SK-N-SH treated with all-trans-retinoic acid at 6 μM for 48 hours (cell line): ENCODE results near the gene CRISP3.

Experiments
- ATAC-seq: fragments of 200-7000 bp; cut with Tn5 transposase; 3 replicates; pipeline ENCODE4 v1.9.1; 2020; ENCODE audit warnings: mild to moderate bottlenecking, moderate library complexity
- ARNTL ChIP-seq: fragments of 450-650 bp; formaldehyde crosslinking; IDR thresholded peaks from 2 replicates; pipeline ENCODE4 v1.5.0; 2020; ENCODE audit warnings: low read depth, mild to moderate bottlenecking, moderate library complexity, borderline replicate concordance
- CREB5 ChIP-seq: fragments of 250-450 bp; sonication (Bioruptor Pico); IDR thresholded peaks from 2 replicates; pipeline ENCODE4 v1.5.1; 2020; ENCODE audit warnings: low read depth, mild to moderate bottlenecking, moderate library complexity
- CSDC2 ChIP-seq: fragments of 250-450 bp; sonication (Bioruptor Pico); IDR thresholded peaks from 2 replicates; pipeline ENCODE4 v1.5.0; 2020; ENCODE audit warnings: mild to moderate bottlenecking, moderate library complexity
- ESRRG ChIP-seq: fragments of 250-450 bp; sonication (Bioruptor Pico); IDR thresholded peaks from 2 replicates; pipeline ENCODE4 v1.6.1; 2021; ENCODE audit warnings: mild to moderate bottlenecking
- GLIS3 ChIP-seq: fragments of 250-450 bp; sonication (Bioruptor Pico); IDR thresholded peaks from 2 replicates; pipeline ENCODE4 v1.5.0; 2020; ENCODE audit warnings: mild to moderate bottlenecking, moderate library complexity
- ISL1 ChIP-seq: fragments of 250-450 bp; sonication (Bioruptor Pico); IDR thresholded peaks from 2 replicates; pipeline ENCODE4 v2.1.2; 2022; ENCODE audit warnings: mild to moderate bottlenecking, moderate library complexity
- OSR1 ChIP-seq: fragments of 250-450 bp; sonication (Bioruptor Pico); IDR thresholded peaks from 2 replicates; pipeline ENCODE4 v1.8.0; 2022; ENCODE audit warnings: moderate library complexity, mild to moderate bottlenecking, inconsistent platforms
- PATZ1 ChIP-seq: fragments of 250-450 bp; sonication (Bioruptor Pico); IDR thresholded peaks from 2 replicates; pipeline ENCODE4 v1.8.0; 2020; ENCODE audit warnings: mild to moderate bottlenecking, moderate library complexity, borderline replicate concordance
- PPARA ChIP-seq: fragments of 250-450 bp; sonication (Bioruptor Pico); IDR thresholded peaks from 2 replicates; pipeline ENCODE4 v1.5.0; 2020; ENCODE audit warnings: mild to moderate bottlenecking, borderline replicate concordance
- RARB ChIP-seq: fragments of 250-450 bp; sonication (Bioruptor Pico); IDR thresholded peaks from 2 replicates; pipeline ENCODE4 v1.8.0; 2021; ENCODE audit warnings: mild to moderate bottlenecking, moderate library complexity
- SNAI2 ChIP-seq: fragments of 250-450 bp; sonication (Bioruptor Pico); IDR thresholded peaks from 2 replicates; pipeline ENCODE4 v1.5.0; 2020; ENCODE audit warnings: mild to moderate bottlenecking, moderate library complexity
- TCF4 ChIP-seq: fragments of 250-450 bp; sonication (Bioruptor Pico); IDR thresholded peaks from 2 replicates; pipeline ENCODE4 v1.8.0; 2021; ENCODE audit warnings: mild to moderate bottlenecking, moderate library complexity, borderline replicate concordance
- TOX ChIP-seq: fragments of 250-450 bp; sonication (Bioruptor Pico); IDR thresholded peaks from 2 replicates; pipeline ENCODE4 v1.8.0; 2021; ENCODE audit warnings: mild to moderate bottlenecking, moderate library complexity, borderline replicate concordance
- TSHZ2 ChIP-seq: fragments of 250-450 bp; sonication (Bioruptor Pico); IDR thresholded peaks from 2 replicates; pipeline ENCODE4 v1.5.0; 2020; ENCODE audit warnings: mild to moderate bottlenecking, moderate library complexity
- ZC3H10 ChIP-seq: fragments of 250-450 bp; sonication (Bioruptor Pico); IDR thresholded peaks from 2 replicates; pipeline ENCODE4 v1.5.1; 2021; ENCODE audit warnings: mild to moderate bottlenecking, moderate library complexity
- ZFP30 ChIP-seq: fragments of 450-650 bp; formaldehyde crosslinking; IDR thresholded peaks from 2 replicates; pipeline ENCODE4 v1.5.0; 2022; ENCODE audit warnings: mild to moderate bottlenecking, moderate library complexity
- ZNF565 ChIP-seq: fragments of 450-650 bp; formaldehyde crosslinking; conservative IDR thresholded peaks from 2 replicates; pipeline ENCODE4 v1.5.0; 2020; ENCODE audit warnings: low read depth, mild to moderate bottlenecking, moderate library complexity
- ZNF70 ChIP-seq: fragments of 450-650 bp; formaldehyde crosslinking; IDR thresholded peaks from 2 replicates; pipeline ENCODE4 v1.5.0; 2020; ENCODE audit warnings: mild to moderate bottlenecking, moderate library complexity
- ZNF8 ChIP-seq: fragments of 450-650 bp; formaldehyde crosslinking; IDR thresholded peaks from 2 replicates; pipeline ENCODE4 v1.5.0; 2020; ENCODE audit warnings: mild to moderate bottlenecking, moderate library complexity
- TF ChIP-seq, protein P1 (sequence below): fragments of 250-450 bp; sonication (Bioruptor Pico); IDR thresholded peaks from 2 replicates; pipeline ENCODE4 v1.5.1; 2021; ENCODE audit warnings: mild to moderate bottlenecking, moderate library complexity
- TF ChIP-seq, protein P2 (sequence below): fragments of 250-450 bp; sonication (Bioruptor Pico); IDR thresholded peaks from 2 replicates; pipeline ENCODE4 v1.8.0; 2021; ENCODE audit warnings: low read depth, mild to moderate bottlenecking, moderate library complexity, borderline replicate concordance

Gene CRISP3

DNA sequence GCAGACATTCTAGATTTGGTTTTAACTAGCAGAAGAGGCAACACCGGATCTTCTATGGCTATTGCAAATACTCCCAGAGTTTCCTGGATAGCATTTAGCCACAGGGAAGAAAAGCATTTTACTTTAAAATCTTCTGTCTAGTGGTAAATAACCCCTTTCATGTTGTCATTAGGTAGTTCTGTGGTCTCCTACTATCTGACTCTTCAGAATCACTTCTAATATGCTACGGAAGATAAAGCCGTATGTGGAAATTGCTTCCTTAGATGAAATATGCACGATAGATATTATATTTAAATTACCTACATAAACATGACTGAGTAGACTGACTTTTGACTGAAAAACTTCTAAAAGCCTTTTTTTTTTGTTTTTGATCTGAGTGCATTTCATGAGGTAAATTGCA is 759 bp downstream of the CRISP3 start (continued):
- TF ChIP-seq CREB5 (no peak), PPARA (CRISPR knock-in tag) (no peak), PATZ1 (CRISPR knock-in tag) (no peak)

- no peak for ATAC-seq
- TF ChIP-seq RARB (CRISPR knock-in tag) (no peak), ZFP30 (CRISPR knock-in tag) (no peak), ZNF70 (CRISPR knock-in tag) (no peak), CREB5 (no peak), TSHZ2 (no peak), TOX (CRISPR knock-in tag) (no peak), ZC3H10 (CRISPR knock-in tag) (no peak), TCF4 (CRISPR knock-in tag) (no peak), SNAI2 (CRISPR knock-in tag) (no peak)
- TF ChIP-seq, protein P1, sequence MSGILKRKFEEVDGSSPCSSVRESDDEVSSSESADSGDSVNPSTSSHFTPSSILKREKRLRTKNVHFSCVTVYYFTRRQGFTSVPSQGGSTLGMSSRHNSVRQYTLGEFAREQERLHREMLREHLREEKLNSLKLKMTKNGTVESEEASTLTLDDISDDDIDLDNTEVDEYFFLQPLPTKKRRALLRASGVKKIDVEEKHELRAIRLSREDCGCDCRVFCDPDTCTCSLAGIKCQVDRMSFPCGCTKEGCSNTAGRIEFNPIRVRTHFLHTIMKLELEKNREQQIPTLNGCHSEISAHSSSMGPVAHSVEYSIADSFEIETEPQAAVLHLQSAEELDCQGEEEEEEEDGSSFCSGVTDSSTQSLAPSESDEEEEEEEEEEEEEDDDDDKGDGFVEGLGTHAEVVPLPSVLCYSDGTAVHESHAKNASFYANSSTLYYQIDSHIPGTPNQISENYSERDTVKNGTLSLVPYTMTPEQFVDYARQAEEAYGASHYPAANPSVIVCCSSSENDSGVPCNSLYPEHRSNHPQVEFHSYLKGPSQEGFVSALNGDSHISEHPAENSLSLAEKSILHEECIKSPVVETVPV (CRISPR knock-in tag): no peak
Measured at GRCh38 chr6:49739423-49739822, 4.8 kb downstream of the CRISP3 start.

GRCh38 chr6:49736017-49736508 is 8.1 kb downstream of the CRISP3 start:
- no peak for TF ChIP-seq SNAI2 (CRISPR knock-in tag)
- no peak for TF ChIP-seq ESRRG (CRISPR knock-in tag)
- no peak for TF ChIP-seq CSDC2 (CRISPR knock-in tag)
- no peak for TF ChIP-seq ZNF565 (CRISPR knock-in tag)
- TF ChIP-seq ZFP30 (CRISPR knock-in tag): no peak
- TF ChIP-seq GLIS3 (CRISPR knock-in tag): no peak
- TF ChIP-seq TCF4 (CRISPR knock-in tag): no peak
- TF ChIP-seq ARNTL (CRISPR knock-in tag): no peak
- no peak for TF ChIP-seq ISL1 (CRISPR knock-in tag)
- no peak for TF ChIP-seq ZNF70 (CRISPR knock-in tag)
- TF ChIP-seq, protein P2, sequence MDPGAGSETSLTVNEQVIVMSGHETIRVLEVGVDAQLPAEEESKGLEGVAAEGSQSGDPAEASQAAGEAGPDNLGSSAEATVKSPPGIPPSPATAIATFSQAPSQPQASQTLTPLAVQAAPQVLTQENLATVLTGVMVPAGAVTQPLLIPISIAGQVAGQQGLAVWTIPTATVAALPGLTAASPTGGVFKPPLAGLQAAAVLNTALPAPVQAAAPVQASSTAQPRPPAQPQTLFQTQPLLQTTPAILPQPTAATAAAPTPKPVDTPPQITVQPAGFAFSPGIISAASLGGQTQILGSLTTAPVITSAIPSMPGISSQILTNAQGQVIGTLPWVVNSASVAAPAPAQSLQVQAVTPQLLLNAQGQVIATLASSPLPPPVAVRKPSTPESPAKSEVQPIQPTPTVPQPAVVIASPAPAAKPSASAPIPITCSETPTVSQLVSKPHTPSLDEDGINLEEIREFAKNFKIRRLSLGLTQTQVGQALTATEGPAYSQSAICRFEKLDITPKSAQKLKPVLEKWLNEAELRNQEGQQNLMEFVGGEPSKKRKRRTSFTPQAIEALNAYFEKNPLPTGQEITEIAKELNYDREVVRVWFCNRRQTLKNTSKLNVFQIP (CRISPR knock-in tag): no peak
- no peak for TF ChIP-seq ZNF8
- TF ChIP-seq OSR1 (CRISPR knock-in tag): no peak
- no peak for TF ChIP-seq TOX (CRISPR knock-in tag)
- ATAC-seq: no peak
